GM21723 (cell line): ENCODE measurements around the gene EVL.
A peak's percentile ranks its signal among the peaks of the same experiment; 100 is the strongest.
"Not testable (repeated sequence)": the region's sequence is repeated elsewhere in the genome, so short reads cannot be mapped to it uniquely, and the experiment has no call there.

Source experiments
- ATAC-seq: cut with Tn5 transposase; IDR thresholded peaks from one replicate; pipeline ENCODE4 v1.9.1; 2021; ENCODE audit warnings: mild to moderate bottlenecking, moderate library complexity; ENCODE audit not compliant: unreplicated experiment

EVL gene

DNA sequence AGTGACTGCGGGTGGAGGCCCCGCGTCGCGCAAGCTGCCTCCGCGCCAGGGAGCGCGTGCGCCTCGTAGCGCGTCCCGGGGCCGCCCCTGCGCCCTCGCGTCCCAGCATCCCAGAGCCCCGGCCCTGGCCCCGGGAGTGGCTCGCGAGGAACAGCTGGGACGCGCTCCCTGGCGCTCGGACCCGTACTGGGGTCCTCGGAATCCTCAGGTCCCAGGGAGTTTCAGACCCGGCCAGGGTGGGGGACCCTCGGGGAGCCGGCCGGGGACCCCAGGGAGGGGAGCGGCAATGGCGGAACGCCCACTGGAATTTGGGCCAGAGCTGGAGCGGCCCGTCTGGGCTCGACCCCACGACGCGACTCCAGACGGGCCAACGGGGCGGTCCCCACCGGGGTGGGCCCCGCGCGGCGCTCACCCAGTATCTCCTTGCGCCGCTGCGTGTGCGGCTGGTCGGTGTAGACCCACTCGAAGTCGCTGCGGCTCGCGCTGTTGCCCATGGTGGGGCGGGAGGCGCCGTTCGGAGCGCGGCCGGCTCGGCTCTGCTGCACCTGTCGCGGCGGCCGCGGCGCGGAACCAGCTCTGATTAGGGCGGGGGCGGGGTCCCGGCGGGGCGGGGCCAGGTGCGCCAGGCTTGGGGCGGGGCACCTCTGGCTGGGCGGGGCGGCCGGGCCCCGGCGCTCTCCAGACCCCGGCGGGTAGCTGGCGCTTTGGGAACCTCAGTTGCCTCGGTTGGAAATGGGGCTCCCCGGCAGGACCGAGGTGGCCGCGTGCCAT lies 94.1 kb downstream of the EVL start, which contains the start of gene DEGS2:
TSS of gene DEGS2 (minus strand) at position 552 of the 771 bp plus-strand sequence. CDS start at position 494, 58 bp downstream.
- ATAC-seq: peak; percentile 62

- ATAC-seq: peak; percentile 9
Observed at GRCh38 chr14:100159865-100160533, 94.8 kb downstream of the EVL start.

DNA sequence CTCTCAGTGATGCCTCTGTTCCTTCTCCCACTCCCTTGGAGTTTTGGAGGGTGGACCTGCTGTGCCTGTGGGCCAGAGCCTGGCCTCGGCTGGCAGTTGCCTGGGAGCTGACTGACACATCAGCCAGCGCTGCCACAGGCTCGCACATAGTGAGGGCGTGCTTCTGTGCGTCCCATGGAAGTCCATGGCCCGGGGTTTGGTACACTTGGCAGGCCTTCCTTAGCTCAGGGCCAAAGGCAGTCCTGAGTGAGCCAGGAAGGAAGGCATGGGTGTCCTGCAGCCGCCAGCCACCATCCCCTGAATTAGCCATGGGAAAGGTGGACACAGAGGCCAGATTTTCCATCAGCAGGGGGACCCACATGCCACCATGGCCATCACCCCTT lies 95.3 kb downstream of the EVL start:
- no peak for ATAC-seq

DNA sequence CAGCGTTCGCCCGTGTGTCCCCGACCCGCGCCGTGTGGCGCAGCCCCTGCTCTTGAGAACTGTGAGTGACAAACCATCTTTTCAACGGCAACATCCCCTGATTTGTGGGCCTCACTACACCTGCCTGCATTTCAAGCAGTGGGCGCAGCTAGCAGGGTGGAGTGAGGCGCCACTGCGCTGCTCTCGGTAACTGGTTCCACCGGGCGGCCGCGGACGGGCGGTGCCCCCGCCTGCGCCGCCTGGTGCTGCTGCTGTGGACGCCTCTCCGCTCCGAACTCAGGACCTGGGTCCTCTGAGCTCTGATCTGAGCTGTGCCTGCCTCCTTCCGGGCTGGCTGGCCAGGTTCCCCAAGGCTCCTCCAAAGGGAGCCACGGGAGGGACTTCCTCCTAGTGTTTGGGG lies 100.2 kb downstream of the EVL start:
- ATAC-seq: no peak

DNA sequence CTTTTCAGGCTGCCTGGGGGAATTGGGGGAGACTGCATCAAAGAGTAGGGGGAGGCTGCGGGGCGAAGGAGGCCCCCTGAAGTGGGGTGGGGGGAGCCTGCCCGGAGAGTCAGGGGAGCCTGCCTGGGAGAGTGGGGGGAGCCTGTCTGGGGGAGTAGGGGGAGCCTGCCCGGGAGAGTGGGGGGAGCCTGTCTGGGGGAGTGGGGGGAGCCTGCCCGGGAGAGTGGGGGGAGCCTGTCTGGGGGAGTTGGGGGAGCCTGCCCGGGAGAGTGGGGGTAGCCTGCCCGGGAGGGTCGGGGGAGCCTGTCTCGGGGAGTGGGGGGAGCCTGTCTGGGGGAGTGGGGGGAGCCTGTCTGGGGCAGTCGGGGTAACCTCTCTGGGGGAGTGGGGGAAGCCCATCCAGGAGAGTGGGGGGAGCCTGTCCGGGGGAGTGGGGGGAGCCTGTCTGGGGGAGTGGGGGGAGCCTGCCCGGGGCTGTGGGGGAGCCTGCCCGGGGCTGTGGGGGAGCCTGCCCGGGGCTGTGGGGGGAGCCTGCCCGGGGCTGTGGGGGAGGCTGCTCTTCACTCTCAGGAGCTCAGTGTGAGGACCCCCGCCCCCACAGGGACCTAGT lies 100.7 kb downstream of the EVL start:
- ATAC-seq: no peak

GRCh38 chr14:100168506-100168905 lies 103.3 kb downstream of the EVL start:
- ATAC-seq: no peak

GRCh38 chr14:100170880-100171279 lies 105.7 kb downstream of the EVL start:
- no peak for ATAC-seq

GRCh38 chr14:100172811-100173210 lies 107.6 kb downstream of the EVL start:
- ATAC-seq: no peak

DNA sequence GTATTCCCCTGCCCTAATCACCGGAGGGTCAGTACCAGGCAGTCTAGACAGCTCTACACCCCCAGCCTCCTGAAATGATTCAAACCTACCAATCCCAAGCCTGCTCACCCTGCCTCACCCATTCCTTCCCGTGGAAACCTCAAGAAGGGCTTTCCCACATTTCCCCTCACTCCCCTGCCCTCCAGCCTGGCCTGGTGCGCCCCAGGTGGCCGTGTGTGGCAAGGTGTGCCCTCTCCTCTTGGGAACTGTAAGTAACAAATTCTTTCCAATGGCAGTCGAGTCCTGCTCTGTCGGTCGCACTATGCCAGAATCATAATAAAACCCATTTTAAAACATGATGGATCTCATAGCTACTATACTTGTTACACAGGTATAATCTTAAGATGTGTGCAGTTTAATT lies 108.1 kb downstream of the EVL start:
- no peak for ATAC-seq

DNA sequence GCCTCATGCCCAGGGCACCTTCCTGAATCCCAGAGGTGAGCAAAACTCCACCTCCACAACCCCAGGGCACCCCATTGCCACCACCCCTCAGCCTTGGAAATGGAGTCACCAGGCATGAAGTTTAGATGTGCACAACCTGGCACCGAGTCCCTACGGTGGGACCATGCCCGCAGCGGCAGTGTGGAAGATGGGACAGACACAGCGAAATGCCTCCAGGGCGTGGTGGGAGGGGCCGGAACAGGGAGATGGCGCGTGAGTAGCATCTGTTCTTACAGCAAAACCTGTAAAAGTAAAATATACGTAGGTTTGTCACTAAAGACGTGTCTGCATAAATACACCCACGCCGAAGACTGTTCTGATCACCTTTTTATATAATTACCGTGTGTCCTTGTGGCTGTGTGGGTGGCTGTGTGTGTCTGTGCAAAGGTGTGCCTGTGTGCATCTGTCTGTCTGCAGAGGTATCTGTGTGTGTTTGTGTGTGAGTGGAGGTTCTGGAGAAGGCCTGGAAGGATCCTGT lies 111.6 kb downstream of the EVL start:
- no peak for ATAC-seq

- ATAC-seq: no peak
Observed at GRCh38 chr14:100178691-100179090, 113.5 kb downstream of the EVL start.

DNA sequence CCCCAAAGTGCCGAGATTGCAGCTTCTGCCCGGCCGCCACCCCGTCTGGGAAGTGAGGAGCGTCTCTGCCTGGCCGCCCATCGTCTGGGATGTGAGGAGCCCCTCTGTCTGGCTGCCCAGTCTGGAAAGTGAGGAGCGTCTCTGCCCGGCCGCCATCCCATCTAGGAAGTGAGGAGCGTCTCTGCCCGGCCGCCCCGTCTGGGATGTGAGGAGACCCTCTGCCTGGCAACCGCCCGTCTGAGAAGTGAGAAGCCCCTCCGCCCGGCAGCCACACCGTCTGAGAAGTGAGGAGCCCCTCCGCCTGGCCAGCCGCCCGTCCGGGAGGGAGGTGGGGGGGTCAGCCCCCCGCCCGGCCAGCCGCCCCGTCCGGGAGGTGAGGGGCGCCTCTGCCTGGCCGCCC lies 115.4 kb downstream of the EVL start:
- ATAC-seq: not testable (repeated sequence)

- not testable (repeated sequence) for ATAC-seq
Observed at GRCh38 chr14:100181876-100182551, 116.8 kb downstream of the EVL start.

DNA sequence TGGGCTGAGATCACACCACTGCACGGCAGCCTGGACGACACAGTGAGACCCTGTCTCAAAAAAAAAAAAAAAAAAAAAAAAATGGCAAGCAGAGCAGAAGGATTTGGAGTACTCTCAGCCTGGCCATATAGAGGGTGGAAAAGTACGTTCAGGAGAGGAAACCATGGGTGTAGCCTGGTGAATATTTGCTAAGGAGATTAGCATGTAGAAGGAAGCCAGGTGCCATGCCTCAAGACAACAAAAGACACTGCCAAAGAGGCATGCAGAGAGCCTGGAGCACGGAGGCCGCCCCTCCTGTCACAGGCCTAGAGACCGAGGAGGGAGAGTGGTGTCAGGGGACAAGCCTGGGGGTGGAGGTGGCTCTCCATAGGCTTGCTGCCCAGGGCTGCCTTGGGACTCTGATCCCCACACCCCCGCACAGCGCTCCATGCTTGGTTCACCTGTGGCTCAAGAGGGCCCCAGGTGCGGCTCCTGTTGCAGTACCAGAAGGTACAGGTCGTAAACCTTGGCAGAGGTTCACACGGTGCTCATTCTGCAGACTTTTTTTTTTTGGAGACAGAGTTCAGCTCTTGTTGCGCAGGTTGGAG lies 122.1 kb downstream of the EVL start:
- no peak for ATAC-seq

- no peak for ATAC-seq
Observed at GRCh38 chr14:100188392-100189030, 123.3 kb downstream of the EVL start.

GRCh38 chr14:100190126-100190525 lies 124.9 kb downstream of the EVL start:
- ATAC-seq: no peak

GRCh38 chr14:100191584-100192249 lies 126.5 kb downstream of the EVL start:
- ATAC-seq: no peak

DNA sequence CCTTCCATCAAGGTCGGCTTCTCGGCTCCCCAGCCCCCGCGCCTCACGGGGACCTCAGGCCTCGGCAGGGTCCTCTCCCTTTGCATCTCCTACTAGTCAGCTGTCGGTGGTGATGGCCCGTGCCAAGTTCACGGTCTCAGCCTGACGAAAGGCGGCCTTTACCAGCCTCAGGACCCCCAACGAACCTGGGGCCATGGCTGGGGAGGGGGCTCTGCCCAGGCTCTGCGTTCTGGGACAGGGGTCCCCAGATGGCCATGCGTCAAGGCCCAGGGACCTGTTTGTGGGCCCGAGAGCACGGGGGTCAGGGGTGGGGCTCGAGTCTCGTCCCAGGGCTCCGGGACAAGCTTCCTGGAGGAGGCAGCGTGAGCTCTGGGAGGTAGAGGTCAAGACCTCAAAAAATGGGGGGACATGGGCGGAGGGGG lies 127.0 kb downstream of the EVL start:
- ATAC-seq: no peak

- ATAC-seq: peak; percentile 98
Observed at GRCh38 chr14:100192672-100193416, 127.6 kb downstream of the EVL start.
